ENCODE measurements around the gene CNKSR1. TPM values are rescaled to one million over a fixed set of nuclear protein-coding genes. Genes with fewer than 3 reads are reported as not detected.
A peak's percentile ranks its signal among the peaks of the same experiment; 100 is the strongest.

The CNKSR1 gene
- total RNA-seq, 2 donors from 2014 or later = 30.0 to 47.7 TPM

- WGBS, 2 donors = 96 to 100% methylated on average over 2 of the region's 2 CpGs
- H3K36me3 ChIP-seq (replicated peaks in 1 of 2; ENCODE audit: insufficient read depth in 1 of 2, low read depth in 2 of 2) = no peaks in the 10 kb centered on the region
- H3K9me3 ChIP-seq = no peaks in the 10 kb centered on the region
- no peak overlapping the region for H3K4me3 ChIP-seq
- H3K4me1 ChIP-seq = peaks cover 7% of the 10 kb centered on the region
- H3K27ac ChIP-seq = no peak overlapping the region
- no peak for DNase-seq
- no peak for ATAC-seq
- TF ChIP-seq POLR2A (IDR thresholded peaks at IDR 0.05) (no peak), CTCF (IDR thresholded peaks at IDR 0.05) (no peak)
- intact Hi-C loops (cut with DNase I) = no loop called here
- no peaks in the 10 kb centered on the region for H3K27me3 ChIP-seq
Measured at GRCh38 chr1:26132834-26133167, 44.5 kb upstream of the CNKSR1 start.

GRCh38 chr1:26134466-26134865 lies 42.8 kb upstream of the CNKSR1 start:
- DNase-seq (peak in 1 of 4 donors; percentile 9), ATAC-seq (no peak)
- Histone ChIP-seq H3K27me3 (no peaks in the 10 kb centered on the region), H3K9me3 (no peaks in the 10 kb centered on the region), H3K36me3 (replicated peaks in 1 of 2; ENCODE audit: insufficient read depth in 1 of 2, low read depth in 2 of 2) (no peaks in the 10 kb centered on the region), H3K27ac (no peak overlapping the region), H3K4me3 (no peak overlapping the region), H3K4me1 (no peaks in the 10 kb centered on the region)
- intact Hi-C loops (cut with DNase I) = no loop called here
- no peak for TF ChIP-seq POLR2A (IDR thresholded peaks at IDR 0.05)
- TF ChIP-seq CTCF (IDR thresholded peaks at IDR 0.05) = no peak
- WGBS, 2 donors = 63 to 77% methylated on average over 3 of the region's 3 CpGs

- Histone ChIP-seq H3K4me1 (no peaks in the 10 kb centered on the region), H3K27me3 (no peaks in the 10 kb centered on the region), H3K4me3 (no peak overlapping the region), H3K27ac (no peak overlapping the region), H3K9me3 (no peaks in the 10 kb centered on the region), H3K36me3 (replicated peaks in 1 of 2; ENCODE audit: insufficient read depth in 1 of 2, low read depth in 2 of 2) (no peaks in the 10 kb centered on the region)
- TF ChIP-seq POLR2A (IDR thresholded peaks at IDR 0.05) (no peak), CTCF (IDR thresholded peaks at IDR 0.05) (no peak)
- WGBS, 2 donors = 61 to 67% methylated on average over 3 of the region's 3 CpGs
- intact Hi-C loops (cut with DNase I) = no loop called here
- no peak for DNase-seq
- no peak for ATAC-seq
Measured at GRCh38 chr1:26138974-26139558, 38.2 kb upstream of the CNKSR1 start.

GRCh38 chr1:26142159-26142558 lies 35.1 kb upstream of the CNKSR1 start:
- peak in 1 of 4 donors; percentile 4 for DNase-seq
- H3K36me3 ChIP-seq (replicated peaks in 1 of 2; ENCODE audit: insufficient read depth in 1 of 2, low read depth in 2 of 2) = no peaks in the 10 kb centered on the region
- H3K9me3 ChIP-seq = no peaks in the 10 kb centered on the region
- intact Hi-C loops (cut with DNase I) = no loop called here
- H3K4me3 ChIP-seq = no peak overlapping the region
- no peak for ATAC-seq
- peaks cover 6% of the 10 kb centered on the region for H3K4me1 ChIP-seq
- TF ChIP-seq CTCF (IDR thresholded peaks at IDR 0.05) (no peak), POLR2A (IDR thresholded peaks at IDR 0.05) (no peak)
- 86 to 87% methylated on average over 8 of the region's 8 CpGs for WGBS, 2 donors
- H3K27ac ChIP-seq = no peak overlapping the region
- no peaks in the 10 kb centered on the region for H3K27me3 ChIP-seq
